HEK293 (cell line): Measurements from ENCODE around the gene GALNT9.
A peak's percentile ranks its signal among the peaks of the same experiment; 100 is the strongest.

ENCODE experiments used
- CTCF ChIA-PET: fragments of 350-600 bp; formaldehyde crosslinking; extraction: SDS; loops from one replicate; lab custom pipeline; 2021; ENCODE audit warnings: antibody characterized with exemption; lab: Yijun Ruan, JAX
- POLR2A ChIA-PET: fragments of 300-600 bp; formaldehyde crosslinking; extraction: SDS; loops from one replicate; lab custom pipeline; 2020; ENCODE audit warnings: antibody characterized with exemption, inconsistent platforms; lab: Yijun Ruan, JAX
- H3K27ac ChIP-seq: fragments of 200-500 bp; sonication (Bioruptor generic); 2 replicates; pipeline ENCODE4 v1.5.1; 2014; ENCODE audit warnings: low read depth, low read length, control low read depth, inconsistent platforms; ENCODE audit errors: extremely low read depth
- H3K36me3 ChIP-seq, 2 experiments: fragments of 200-500 bp in 1 of 2; sonication (Bioruptor generic) in 1 of 2; 1 replicate in 1 of 2; 2 replicates in 1 of 2; pipeline ENCODE4 v1.5.1; 2014 to 2017; ENCODE audit warnings: inconsistent platforms in 2 of 2, low read length in 2 of 2; ENCODE audit not compliant: control insufficient read depth in 2 of 2, insufficient read depth in 1 of 2
- H3K4me1 ChIP-seq: fragments of 200-500 bp; sonication (Bioruptor generic); 2 replicates; pipeline ENCODE4 v1.5.1; 2014; ENCODE audit warnings: mild to moderate bottlenecking, low read length, inconsistent platforms; ENCODE audit not compliant: control insufficient read depth, insufficient read depth
- H3K4me3 ChIP-seq: 2 replicates; pipeline ENCODE4 v1.5.1; 2011; ENCODE audit warnings: low read depth, mild to moderate bottlenecking, control low read depth, low read length, moderate library complexity
- H3K9me3 ChIP-seq: fragments of 200-500 bp; sonication (Bioruptor generic); 2 replicates; pipeline ENCODE4 v1.5.1; 2014; ENCODE audit warnings: low read depth, low read length, inconsistent platforms; ENCODE audit not compliant: control insufficient read depth, insufficient read depth
- FEZF1 ChIP-seq: fragments of 450-650 bp; formaldehyde crosslinking; IDR thresholded peaks from 2 replicates; pipeline ENCODE4 v1.5.1; 2016; ENCODE audit warnings: missing biosample characterization, missing genetic modification characterization
- HOXA7 ChIP-seq: sonication (generic); formaldehyde crosslinking; IDR thresholded peaks from 2 replicates; pipeline ENCODE4 v1.8.1; 2022; ENCODE audit warnings: missing genetic modification reagents, borderline replicate concordance
- IKZF3 ChIP-seq: fragments of 450-650 bp; IDR thresholded peaks from 2 replicates; pipeline ENCODE4 v1.5.0; 2018; ENCODE audit warnings: missing biosample characterization, mild to moderate bottlenecking, missing genetic modification characterization, moderate library complexity
- INSM2 ChIP-seq: fragments of 450-650 bp; formaldehyde crosslinking; IDR thresholded peaks from 2 replicates; pipeline ENCODE4 v1.5.1; 2016; ENCODE audit warnings: missing biosample characterization, missing genetic modification characterization
- SCRT1 ChIP-seq: fragments of 450-650 bp; formaldehyde crosslinking; IDR thresholded peaks from 2 replicates; pipeline ENCODE4 v1.5.1; 2016; ENCODE audit warnings: missing biosample characterization, missing genetic modification characterization, borderline replicate concordance
- YY1 ChIP-seq: fragments of 450-650 bp; formaldehyde crosslinking; IDR thresholded peaks from 2 replicates; pipeline ENCODE4 v1.5.1; 2018; ENCODE audit warnings: missing biosample characterization, missing genetic modification characterization
- ZBTB20 ChIP-seq: fragments of 450-650 bp; formaldehyde crosslinking; IDR thresholded peaks from 2 replicates; pipeline ENCODE4 v1.5.1; 2016; ENCODE audit warnings: missing biosample characterization, missing genetic modification characterization
- ZBTB48 ChIP-seq: fragments of 450-650 bp; formaldehyde crosslinking; IDR thresholded peaks from 2 replicates; pipeline ENCODE4 v1.5.1; 2016; ENCODE audit warnings: missing biosample characterization, missing genetic modification characterization
- ZBTB6 ChIP-seq: fragments of 450-650 bp; formaldehyde crosslinking; IDR thresholded peaks from 2 replicates; pipeline ENCODE4 v1.5.1; 2017; ENCODE audit warnings: missing biosample characterization, missing genetic modification characterization
- ZFP3 ChIP-seq: fragments of 450-650 bp; formaldehyde crosslinking; IDR thresholded peaks from 2 replicates; pipeline ENCODE4 v1.5.1; 2016; ENCODE audit warnings: low read depth, missing biosample characterization, missing genetic modification characterization
- ZIC2 ChIP-seq: fragments of 450-650 bp; formaldehyde crosslinking; IDR thresholded peaks from 2 replicates; pipeline ENCODE4 v1.5.1; 2016; ENCODE audit warnings: missing biosample characterization, missing genetic modification characterization
- ZNF146 ChIP-seq: fragments of 450-650 bp; formaldehyde crosslinking; IDR thresholded peaks from 2 replicates; pipeline ENCODE4 v1.5.1; 2016; ENCODE audit warnings: missing biosample characterization, missing genetic modification characterization
- ZNF174 ChIP-seq: fragments of 450-650 bp; formaldehyde crosslinking; IDR thresholded peaks from 2 replicates; pipeline ENCODE4 v1.5.0; 2017; ENCODE audit warnings: missing biosample characterization, mild to moderate bottlenecking, missing genetic modification characterization
- ZNF175 ChIP-seq: fragments of 450-650 bp; formaldehyde crosslinking; IDR thresholded peaks from 2 replicates; pipeline ENCODE4 v1.5.1; 2016; ENCODE audit warnings: missing biosample characterization, missing genetic modification characterization
- ZNF2 ChIP-seq: fragments of 450-650 bp; formaldehyde crosslinking; IDR thresholded peaks from 2 replicates; pipeline ENCODE4 v1.5.1; 2016; ENCODE audit warnings: missing biosample characterization, missing genetic modification characterization
- ZNF202 ChIP-seq: fragments of 450-650 bp; formaldehyde crosslinking; IDR thresholded peaks from 2 replicates; pipeline ENCODE4 v1.5.1; 2016; ENCODE audit warnings: missing biosample characterization, missing genetic modification characterization, borderline replicate concordance
- ZNF211 ChIP-seq: fragments of 450-650 bp; formaldehyde crosslinking; IDR thresholded peaks from 2 replicates; pipeline ENCODE4 v1.5.1; 2016; ENCODE audit warnings: low read depth, missing biosample characterization, missing genetic modification characterization
- ZNF248 ChIP-seq: fragments of 450-650 bp; formaldehyde crosslinking; IDR thresholded peaks from 2 replicates; pipeline ENCODE4 v1.5.1; 2017; ENCODE audit warnings: missing biosample characterization, missing genetic modification characterization
- ZNF274 ChIP-seq, 2 experiments: fragments of 200-500 bp in 1 of 2; fragments of 450-650 bp in 1 of 2; sonication (Bioruptor generic) in 1 of 2; formaldehyde crosslinking in 1 of 2; IDR thresholded peaks; 2 replicates each; pipeline versions ENCODE4 v1.5.1 to v1.6.1; 2014 to 2016; ENCODE audit warnings: borderline replicate concordance in 1 of 2, inconsistent platforms in 1 of 2, low read length in 1 of 2, missing biosample characterization in 1 of 2, missing genetic modification characterization in 1 of 2
- ZNF366 ChIP-seq: fragments of 450-650 bp; formaldehyde crosslinking; conservative IDR thresholded peaks from 2 replicates; pipeline ENCODE4 v1.5.1; 2016; ENCODE audit warnings: missing biosample characterization, missing genetic modification characterization
- ZNF488 ChIP-seq: fragments of 450-650 bp; formaldehyde crosslinking; IDR thresholded peaks from 2 replicates; pipeline ENCODE4 v1.5.1; 2016; ENCODE audit warnings: missing biosample characterization, missing genetic modification characterization
- ZNF501 ChIP-seq: fragments of 450-650 bp; formaldehyde crosslinking; IDR thresholded peaks from 2 replicates; pipeline ENCODE4 v1.5.1; 2016; ENCODE audit warnings: missing biosample characterization, missing genetic modification characterization
- ZNF521 ChIP-seq: fragments of 450-650 bp; formaldehyde crosslinking; IDR thresholded peaks from 2 replicates; pipeline ENCODE4 v1.5.1; 2017; ENCODE audit warnings: missing biosample characterization, mild to moderate bottlenecking, missing genetic modification characterization
- ZNF544 ChIP-seq: fragments of 450-650 bp; formaldehyde crosslinking; IDR thresholded peaks from 2 replicates; pipeline ENCODE4 v1.5.0; 2017; ENCODE audit warnings: missing biosample characterization, missing genetic modification characterization
- ZNF571 ChIP-seq: fragments of 450-650 bp; formaldehyde crosslinking; IDR thresholded peaks from 2 replicates; pipeline ENCODE4 v1.5.0; 2017; ENCODE audit warnings: missing biosample characterization, missing genetic modification characterization
- ZNF623 ChIP-seq: fragments of 450-650 bp; formaldehyde crosslinking; IDR thresholded peaks from 2 replicates; pipeline ENCODE4 v1.5.1; 2016; ENCODE audit warnings: missing biosample characterization, missing genetic modification characterization
- ZNF677 ChIP-seq: fragments of 450-650 bp; IDR thresholded peaks from 2 replicates; pipeline ENCODE4 v1.5.0; 2018; ENCODE audit warnings: missing biosample characterization, mild to moderate bottlenecking, missing genetic modification characterization, moderate library complexity
- ZNF776 ChIP-seq: fragments of 450-650 bp; formaldehyde crosslinking; IDR thresholded peaks from 2 replicates; pipeline ENCODE4 v1.5.0; 2017; ENCODE audit warnings: missing biosample characterization, missing genetic modification characterization, borderline replicate concordance

GALNT9 gene

GRCh38 chr12:132217371-132217770 is 112.0 kb downstream of the GALNT9 start:
- CTCF ChIA-PET, result no interaction called here

GRCh38 chr12:132216354-132216987 is 112.9 kb downstream of the GALNT9 start:
- ChIA-PET CTCF (no interaction called here), POLR2A (no interaction called here)
- no peak for TF ChIP-seq ZNF488
- TF ChIP-seq ZBTB48, result no peak
- no peak for TF ChIP-seq ZNF623 (tag by site-specific recombination)
- TF ChIP-seq ZNF248 (tag by site-specific recombination), result no peak
- no peak for TF ChIP-seq ZNF146 (tag by site-specific recombination)
- TF ChIP-seq ZNF501 (tag by site-specific recombination), result no peak
- no peaks in the 10 kb centered on the region for H3K4me1 ChIP-seq
- H3K27ac ChIP-seq, result no peak overlapping the region
- H3K36me3 ChIP-seq, result no peaks in the 10 kb centered on the region
- H3K9me3 ChIP-seq, result no peaks in the 10 kb centered on the region
- no peak overlapping the region for H3K4me3 ChIP-seq

More at GRCh38 chr12:132217371-132217770, 112.0 kb downstream of the GALNT9 start:
- Histone ChIP-seq H3K4me3 (no peak overlapping the region), H3K36me3 (no peaks in the 10 kb centered on the region), H3K9me3 (no peaks in the 10 kb centered on the region), H3K27ac (no peak overlapping the region), H3K4me1 (no peaks in the 10 kb centered on the region)
- POLR2A ChIA-PET, result no interaction called here
- peak; percentile 7; the same call in 1 of the 2 replicates for TF ChIP-seq ZNF544 (tag by site-specific recombination)
- TF ChIP-seq ZNF366 (tag by site-specific recombination), result peak; percentile 90
- TF ChIP-seq ZNF2 (tag by site-specific recombination), result no peak
- TF ChIP-seq SCRT1 (tag by site-specific recombination), result no peak
- TF ChIP-seq IKZF3, result no peak
- TF ChIP-seq FEZF1 (tag by site-specific recombination), result no peak
- no peak for TF ChIP-seq INSM2
- 0 out of 2 replicates have a peak, but pooled peaks have one; percentile 77 for TF ChIP-seq ZNF521 (tag by site-specific recombination)
- TF ChIP-seq ZNF175, result no peak

- Histone ChIP-seq H3K36me3 (no peaks in the 10 kb centered on the region), H3K27ac (no peak overlapping the region), H3K9me3 (no peaks in the 10 kb centered on the region), H3K4me1 (no peaks in the 10 kb centered on the region), H3K4me3 (no peak overlapping the region)
- TF ChIP-seq ZNF202 (no peak), ZNF776 (no peak), HOXA7 (CRISPR knock-in tag) (no peak), ZBTB6 (tag by site-specific recombination) (no peak), ZIC2 (no peak), ZBTB20 (tag by site-specific recombination) (no peak), ZFP3 (no peak), ZNF501 (tag by site-specific recombination) (no peak), ZNF174 (tag by site-specific recombination) (no peak), ZNF571 (tag by site-specific recombination) (no peak), ZNF677 (tag by site-specific recombination) (no peak), YY1 (no peak), ZNF274 (IDR thresholded peaks at IDR 0.05; ENCODE audit: low read length) (no peak), ZNF274 (tag by site-specific recombination; IDR thresholded peaks at IDR 0.05; ENCODE audit: borderline replicate concordance) (no peak), ZNF211 (tag by site-specific recombination) (no peak)
- ChIA-PET POLR2A (no interaction called here), CTCF (interaction anchor here (0.7 kb wide), 1 partner anchor 11 kb away, joined by 3 read pairs; no protein-coding TSS in a partner anchor)
These were observed 113.9 kb downstream of the GALNT9 start for GRCh38 chr12:132215299-132215989.
